Activated naive CD4-positive, alpha-beta T cell treated with anti-CD3 and anti-CD28 coated beads for 36 hours (primary cell): ENCODE data around the gene IL10. TPM values are rescaled to one million over a fixed set of nuclear protein-coding genes. Genes with fewer than 3 reads are reported as not detected.

Experiments
- CTCF ChIA-PET: fragments of 350-600 bp; sonication (Branson Sonifier 250); formaldehyde crosslinking; loops from one replicate; lab custom pipeline; 2021; ENCODE audit warnings: antibody characterized with exemption; lab: Charles Lee
- DNase-seq: peaks from one replicate; pipeline ENCODE4 v3.0.0-alpha.2; 2020
- H3K27ac Mint-ChIP-seq: one replicate; pipeline ENCODE4 v1.8.0; 2021; ENCODE audit warnings: mild to moderate bottlenecking, mixed read lengths
- H3K27me3 Mint-ChIP-seq: one replicate; pipeline ENCODE4 v1.8.0; 2021; ENCODE audit warnings: low read depth, mixed read lengths
- H3K36me3 Mint-ChIP-seq: one replicate; pipeline ENCODE4 v1.8.0; 2021; ENCODE audit warnings: low read depth, mixed read lengths
- H3K4me1 Mint-ChIP-seq: one replicate; pipeline ENCODE4 v1.8.0; 2021; ENCODE audit warnings: low read depth, mixed read lengths
- H3K4me3 Mint-ChIP-seq: one replicate; pipeline ENCODE4 v1.8.0; 2021; ENCODE audit warnings: mild to moderate bottlenecking, moderate library complexity, mixed read lengths
- H3K9me3 Mint-ChIP-seq: one replicate; pipeline ENCODE4 v1.8.0; 2021; ENCODE audit warnings: mixed read lengths
- intact Hi-C: fragments of 100-400 bp; cut with micrococcal nuclease; formaldehyde crosslinking; loops from one replicate; pipeline ENCODE4 v1.15.1; 2023
- total RNA-seq, 2 experiments: library from RNA; stranded (reverse); gene quantifications; one replicate each; pipeline ENCODE4 v1.2.3, GENCODE V29; 2021

IL10 gene
- total RNA-seq, 2 experiments from 2014 or later, result not detected

GRCh38 chr1:206761159-206761768, 11.0 kb downstream of the IL10 start:
- H3K27me3 Mint-ChIP-seq, result no peaks in the 10 kb centered on the region
- H3K27ac Mint-ChIP-seq, result no peak overlapping the region
- CTCF ChIA-PET, result interaction anchor here (0.6 to 4.4 kb wide), 6 partner anchors 7 to 151 kb away, joined by 3 to 17 read pairs (median 11); partner anchors contain the start of gene IL20
- no peaks in the 10 kb centered on the region for H3K36me3 Mint-ChIP-seq
- intact Hi-C loops, result no loop called here
- H3K9me3 Mint-ChIP-seq, result no peaks in the 10 kb centered on the region
- H3K4me3 Mint-ChIP-seq, result no peak overlapping the region
- DNase-seq, result no peak
- peaks cover 22% of the 10 kb centered on the region for H3K4me1 Mint-ChIP-seq

GRCh38 chr1:206760590-206760989, 11.7 kb downstream of the IL10 start:
- Mint-ChIP-seq H3K27ac (no peak overlapping the region), H3K4me3 (no peak overlapping the region), H3K4me1 (peaks cover 19% of the 10 kb centered on the region), H3K36me3 (no peaks in the 10 kb centered on the region), H3K27me3 (no peaks in the 10 kb centered on the region), H3K9me3 (no peaks in the 10 kb centered on the region)
- DNase-seq, result no peak
- CTCF ChIA-PET, result interaction anchor here (0.7 to 4.4 kb wide), 7 partner anchors 8 to 152 kb away, joined by 3 to 17 read pairs (median 8); no protein-coding TSS in a partner anchor
- intact Hi-C loops, result no loop called here

GRCh38 chr1:206757524-206758266, 14.6 kb downstream of the IL10 start:
- no peaks in the 10 kb centered on the region for H3K27me3 Mint-ChIP-seq
- H3K9me3 Mint-ChIP-seq, result no peaks in the 10 kb centered on the region
- no peaks in the 10 kb centered on the region for H3K36me3 Mint-ChIP-seq
- intact Hi-C loops, result loop anchor here (1.0 to 2.0 kb wide), 5 partner anchors 9 to 55 kb away; no protein-coding TSS in a partner anchor
- H3K4me1 Mint-ChIP-seq, result peaks cover 26% of the 10 kb centered on the region
- CTCF ChIA-PET, result interaction anchor here (0.6 to 4.4 kb wide), 9 partner anchors 11 to 154 kb away, joined by 3 to 17 read pairs (median 5); no protein-coding TSS in a partner anchor
- peak; percentile 69 for DNase-seq
- no peak overlapping the region for H3K27ac Mint-ChIP-seq
- no peak overlapping the region for H3K4me3 Mint-ChIP-seq

- no peak for DNase-seq
- no peaks in the 10 kb centered on the region for H3K27me3 Mint-ChIP-seq
- no peak overlapping the region for H3K4me3 Mint-ChIP-seq
- H3K36me3 Mint-ChIP-seq, result no peaks in the 10 kb centered on the region
- no peaks in the 10 kb centered on the region for H3K9me3 Mint-ChIP-seq
- H3K27ac Mint-ChIP-seq, result no peak overlapping the region
- intact Hi-C loops, result no loop called here
- H3K4me1 Mint-ChIP-seq, result peaks cover 26% of the 10 kb centered on the region
- CTCF ChIA-PET, result interaction anchor here (0.9 to 1.5 kb wide), 3 partner anchors 9 to 158 kb away, joined by 3 to 4 read pairs (median 3); no protein-coding TSS in a partner anchor
Measured at GRCh38 chr1:206754011-206754410, 18.3 kb downstream of the IL10 start.

- no peaks in the 10 kb centered on the region for H3K9me3 Mint-ChIP-seq
- no peak overlapping the region for H3K4me3 Mint-ChIP-seq
- CTCF ChIA-PET, result interaction anchor here (0.8 to 1.5 kb wide), 3 partner anchors 13 to 159 kb away, joined by 3 to 4 read pairs (median 3); no protein-coding TSS in a partner anchor
- H3K4me1 Mint-ChIP-seq, result peaks cover 33% of the 10 kb centered on the region
- H3K27ac Mint-ChIP-seq, result no peak overlapping the region
- intact Hi-C loops, result no loop called here
- H3K27me3 Mint-ChIP-seq, result no peaks in the 10 kb centered on the region
- H3K36me3 Mint-ChIP-seq, result no peaks in the 10 kb centered on the region
- no peak for DNase-seq
Measured at GRCh38 chr1:206753141-206753540, 19.2 kb downstream of the IL10 start.

- intact Hi-C loops, result no loop called here
Measured at GRCh38 chr1:206752481-206752880, 19.8 kb downstream of the IL10 start.

GRCh38 chr1:206751891-206752290, 20.4 kb downstream of the IL10 start:
- intact Hi-C loops, result no loop called here

More at GRCh38 chr1:206752481-206752880, 19.8 kb downstream of the IL10 start:
- no peaks in the 10 kb centered on the region for H3K27me3 Mint-ChIP-seq
- no peak for DNase-seq
- no peak overlapping the region for H3K4me3 Mint-ChIP-seq
- CTCF ChIA-PET, result interaction anchor here (0.8 to 1.5 kb wide), 2 partner anchors 13 to 159 kb away, joined by 3 read pairs; no protein-coding TSS in a partner anchor
- H3K9me3 Mint-ChIP-seq, result no peaks in the 10 kb centered on the region
- H3K4me1 Mint-ChIP-seq, result peaks cover 35% of the 10 kb centered on the region
- no peaks in the 10 kb centered on the region for H3K36me3 Mint-ChIP-seq
- no peak overlapping the region for H3K27ac Mint-ChIP-seq

GRCh38 chr1:206748348-206749030, 23.8 kb downstream of the IL10 start:
- Mint-ChIP-seq H3K27ac (no peak overlapping the region), H3K27me3 (no peaks in the 10 kb centered on the region), H3K9me3 (no peaks in the 10 kb centered on the region), H3K36me3 (no peaks in the 10 kb centered on the region), H3K4me1 (peaks cover 23% of the 10 kb centered on the region), H3K4me3 (no peak overlapping the region)
- DNase-seq, result no peak
- intact Hi-C loops, result no loop called here
- CTCF ChIA-PET, result interaction anchor here (0.5 to 1.3 kb wide), 8 partner anchors 8 to 255 kb away, joined by 3 to 5 read pairs (median 4); no protein-coding TSS in a partner anchor

More at GRCh38 chr1:206751891-206752290, 20.4 kb downstream of the IL10 start:
- no peaks in the 10 kb centered on the region for H3K27me3 Mint-ChIP-seq
- H3K27ac Mint-ChIP-seq, result no peak overlapping the region
- no peaks in the 10 kb centered on the region for H3K36me3 Mint-ChIP-seq
- no peaks in the 10 kb centered on the region for H3K9me3 Mint-ChIP-seq
- no peak overlapping the region for H3K4me3 Mint-ChIP-seq
- H3K4me1 Mint-ChIP-seq, result peaks cover 35% of the 10 kb centered on the region
- no peak for DNase-seq
- CTCF ChIA-PET, result interaction anchor here (0.6 to 0.7 kb wide), 2 partner anchors 118 to 222 kb away, joined by 3 to 4 read pairs; no protein-coding TSS in a partner anchor

GRCh38 chr1:206745301-206745700, 27.0 kb downstream of the IL10 start:
- Mint-ChIP-seq H3K4me1 (peaks cover 33% of the 10 kb centered on the region), H3K4me3 (no peak overlapping the region), H3K27me3 (no peaks in the 10 kb centered on the region), H3K36me3 (no peaks in the 10 kb centered on the region), H3K9me3 (no peaks in the 10 kb centered on the region), H3K27ac (no peak overlapping the region)
- CTCF ChIA-PET, result interaction anchor here (0.5 to 1.6 kb wide), 10 partner anchors 9 to 234 kb away, joined by 3 to 6 read pairs (median 3); partner anchors contain the start of gene IL20
- intact Hi-C loops, result no loop called here
- DNase-seq, result no peak

- H3K27ac Mint-ChIP-seq, result no peak overlapping the region
- peak; percentile 49 for DNase-seq
Measured at GRCh38 chr1:206744683-206745082, 27.6 kb downstream of the IL10 start.

GRCh38 chr1:206742719-206743383, 29.4 kb downstream of the IL10 start:
- Mint-ChIP-seq H3K27ac (no peak overlapping the region), H3K9me3 (no peaks in the 10 kb centered on the region), H3K27me3 (no peaks in the 10 kb centered on the region), H3K4me3 (no peak overlapping the region), H3K4me1 (peaks cover 47% of the 10 kb centered on the region), H3K36me3 (no peaks in the 10 kb centered on the region)
- intact Hi-C loops, result no loop called here
- CTCF ChIA-PET, result interaction anchor here (1.0 to 2.0 kb wide), 4 partner anchors 8 to 169 kb away, joined by 3 to 5 read pairs (median 4); partner anchors contain the start of gene IL20
- no peak for DNase-seq

More at GRCh38 chr1:206744683-206745082, 27.6 kb downstream of the IL10 start:
- no peaks in the 10 kb centered on the region for H3K27me3 Mint-ChIP-seq
- H3K9me3 Mint-ChIP-seq, result no peaks in the 10 kb centered on the region
- H3K4me1 Mint-ChIP-seq, result peaks cover 38% of the 10 kb centered on the region
- intact Hi-C loops, result no loop called here
- CTCF ChIA-PET, result interaction anchor here (0.9 to 1.6 kb wide), 6 partner anchors 9 to 234 kb away, joined by 3 to 5 read pairs (median 4); no protein-coding TSS in a partner anchor
- H3K4me3 Mint-ChIP-seq, result no peak overlapping the region
- no peaks in the 10 kb centered on the region for H3K36me3 Mint-ChIP-seq
